ENCODE results near the gene WDR27. TPM values are rescaled to one million over a fixed set of nuclear protein-coding genes. Genes with fewer than 3 reads are reported as not detected.

Gene WDR27
- total and polyA plus RNA-seq, 9 donors = 16.6 to 53.4 (median 38.7) TPM

DNA sequence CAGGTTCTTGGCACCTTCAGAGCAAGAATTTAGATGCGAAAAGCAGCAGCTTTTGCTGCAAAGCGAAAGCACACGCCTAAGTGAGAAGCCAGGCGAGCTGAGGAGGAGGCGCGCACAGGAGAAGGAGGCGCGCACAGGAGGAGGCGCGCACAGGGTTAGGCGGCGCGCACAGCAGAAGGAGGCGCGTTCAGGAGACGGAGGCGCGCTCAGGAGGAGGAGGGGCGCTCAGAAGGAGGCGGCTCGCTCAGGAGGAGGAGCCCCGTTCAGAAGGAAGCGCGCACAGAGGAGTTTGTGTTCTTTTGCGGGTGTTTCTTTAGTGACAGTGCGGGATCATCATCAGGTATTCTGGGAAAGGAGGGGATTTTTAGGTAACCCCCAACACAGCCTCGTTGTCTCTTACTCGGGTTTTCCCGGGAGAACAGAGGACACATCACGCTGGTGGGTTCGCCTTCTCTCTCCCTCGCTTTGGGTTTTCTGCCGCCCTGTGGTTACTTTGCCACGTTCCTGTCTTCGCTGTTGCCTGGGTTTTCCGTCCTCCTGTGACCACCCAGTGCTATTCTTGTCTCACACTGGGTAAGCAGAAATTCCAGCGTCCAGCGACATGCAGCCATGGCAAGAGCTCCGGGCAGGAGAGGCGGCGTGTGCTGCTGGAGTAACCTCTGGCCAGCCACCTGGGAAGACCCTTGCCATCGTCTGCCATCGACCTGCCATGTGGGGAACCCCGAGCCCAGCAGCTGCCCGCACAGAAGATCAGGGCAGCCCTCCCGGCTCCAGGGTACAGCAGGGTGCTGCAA, 47.0 kb downstream of the WDR27 start:
- intact Hi-C loops (cut with DNase I) = no loop called here
- 46 to 49% (median 47%) methylated on average over 46 of the region's 46 CpGs for WGBS, 3 donors
- Histone ChIP-seq H3K4me1 (ENCODE audit: insufficient read depth) (peaks cover 3% of the 10 kb centered on the region), H3K27ac (peak overlapping the region in 1 of 2 donors; percentile 54), H3K4me3 (peak overlapping the region; percentile 46), H3K27me3 (no peaks in the 10 kb centered on the region), H3K9me3 (no peaks in the 10 kb centered on the region), H3K36me3 (no peaks in the 10 kb centered on the region)
- DNase-seq = peak in 4 of 5 donors; percentile 72 to 86 (median 78)
- TF ChIP-seq, protein P1, sequence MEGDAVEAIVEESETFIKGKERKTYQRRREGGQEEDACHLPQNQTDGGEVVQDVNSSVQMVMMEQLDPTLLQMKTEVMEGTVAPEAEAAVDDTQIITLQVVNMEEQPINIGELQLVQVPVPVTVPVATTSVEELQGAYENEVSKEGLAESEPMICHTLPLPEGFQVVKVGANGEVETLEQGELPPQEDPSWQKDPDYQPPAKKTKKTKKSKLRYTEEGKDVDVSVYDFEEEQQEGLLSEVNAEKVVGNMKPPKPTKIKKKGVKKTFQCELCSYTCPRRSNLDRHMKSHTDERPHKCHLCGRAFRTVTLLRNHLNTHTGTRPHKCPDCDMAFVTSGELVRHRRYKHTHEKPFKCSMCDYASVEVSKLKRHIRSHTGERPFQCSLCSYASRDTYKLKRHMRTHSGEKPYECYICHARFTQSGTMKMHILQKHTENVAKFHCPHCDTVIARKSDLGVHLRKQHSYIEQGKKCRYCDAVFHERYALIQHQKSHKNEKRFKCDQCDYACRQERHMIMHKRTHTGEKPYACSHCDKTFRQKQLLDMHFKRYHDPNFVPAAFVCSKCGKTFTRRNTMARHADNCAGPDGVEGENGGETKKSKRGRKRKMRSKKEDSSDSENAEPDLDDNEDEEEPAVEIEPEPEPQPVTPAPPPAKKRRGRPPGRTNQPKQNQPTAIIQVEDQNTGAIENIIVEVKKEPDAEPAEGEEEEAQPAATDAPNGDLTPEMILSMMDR (IDR thresholded peaks at IDR 0.05) = peak in 2 of 3 donors; percentile 24 to 35
- peak; percentile 20 for TF ChIP-seq POLR2A (IDR thresholded peaks at IDR 0.05)
- no peak for TF ChIP-seq EP300 (IDR thresholded peaks at IDR 0.05)

DNA sequence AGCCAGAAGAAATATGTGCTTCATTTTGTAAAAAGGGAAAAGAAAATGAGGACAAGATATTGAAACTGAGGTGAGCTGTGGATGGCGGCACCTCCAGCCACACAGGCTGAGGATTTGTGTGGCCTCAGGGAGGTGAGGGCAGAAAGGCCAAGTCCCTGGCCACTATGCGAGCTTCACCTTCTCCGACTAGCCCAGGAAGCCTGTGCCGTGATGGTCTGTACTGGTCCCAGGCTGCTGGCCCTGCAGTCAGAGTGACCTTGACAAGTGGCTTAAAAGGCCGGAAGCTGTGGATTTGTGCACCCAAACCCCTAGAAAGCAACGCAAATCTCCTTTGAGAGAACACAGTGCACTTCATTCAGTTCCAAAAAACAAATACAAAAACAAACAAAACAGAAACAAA, 48.1 kb downstream of the WDR27 start:
- Histone ChIP-seq H3K4me1 (ENCODE audit: insufficient read depth) (peaks cover 3% of the 10 kb centered on the region), H3K9me3 (no peaks in the 10 kb centered on the region), H3K4me3 (peak overlapping the region; percentile 46), H3K36me3 (no peaks in the 10 kb centered on the region), H3K27me3 (no peaks in the 10 kb centered on the region), H3K27ac (peak overlapping the region in 1 of 2 donors; percentile 47)
- TF ChIP-seq, protein P1 (IDR thresholded peaks at IDR 0.05) = no peak
- TF ChIP-seq POLR2A (IDR thresholded peaks at IDR 0.05) = no peak
- no peak for TF ChIP-seq EP300 (IDR thresholded peaks at IDR 0.05)
- 22 to 31% (median 28%) methylated on average over 6 of the region's 6 CpGs for WGBS, 3 donors
- intact Hi-C loops (cut with DNase I) = no loop called here
- DNase-seq = peak in 1 of 5 donors; percentile 28

GRCh38 chr6:169652896-169653295, 48.9 kb downstream of the WDR27 start:
- intact Hi-C loops (cut with DNase I) = no loop called here
- WGBS, 3 donors = 92 to 96% (median 95%) methylated on average over 11 of the region's 11 CpGs
- peaks cover 3% of the 10 kb centered on the region for H3K4me1 ChIP-seq (ENCODE audit: insufficient read depth)

DNA sequence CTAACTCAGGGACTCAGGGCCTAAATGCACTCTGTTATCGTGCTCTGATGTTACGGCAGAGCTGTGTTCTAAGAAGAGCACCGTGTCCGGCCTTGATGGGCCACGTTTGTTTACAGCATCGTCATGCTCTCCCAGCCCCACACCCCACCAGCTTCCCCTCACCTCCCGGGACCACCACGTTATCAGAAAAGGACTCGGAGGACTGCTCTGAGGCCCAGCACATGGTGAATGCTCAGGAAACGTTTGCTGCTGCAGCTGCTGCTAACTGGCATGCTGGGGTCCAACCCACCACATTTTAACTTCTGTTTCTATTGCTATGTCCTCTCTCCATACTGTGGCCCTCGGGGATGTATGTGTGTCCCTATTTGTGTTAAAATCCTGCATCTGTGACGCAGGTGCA, 50.3 kb downstream of the WDR27 start:
- Histone ChIP-seq H3K4me3 (no peak overlapping the region), H3K27me3 (no peaks in the 10 kb centered on the region), H3K36me3 (no peaks in the 10 kb centered on the region), H3K9me3 (no peaks in the 10 kb centered on the region), H3K4me1 (ENCODE audit: insufficient read depth) (peaks cover 3% of the 10 kb centered on the region), H3K27ac (no peak overlapping the region)
- TF ChIP-seq, protein P1 (IDR thresholded peaks at IDR 0.05) = no peak
- TF ChIP-seq EP300 (IDR thresholded peaks at IDR 0.05) (no peak), POLR2A (IDR thresholded peaks at IDR 0.05) (no peak)
- 79 to 88% (median 87%) methylated on average over 12 of the region's 12 CpGs for WGBS, 3 donors
- intact Hi-C loops (cut with DNase I) = no loop called here
- no peak for DNase-seq

More at GRCh38 chr6:169652896-169653295, 48.9 kb downstream of the WDR27 start:
- TF ChIP-seq EP300 (IDR thresholded peaks at IDR 0.05) = no peak
- no peak overlapping the region for H3K27ac ChIP-seq
- H3K4me3 ChIP-seq = no peak overlapping the region
- no peak for DNase-seq
- H3K27me3 ChIP-seq = no peaks in the 10 kb centered on the region
- no peaks in the 10 kb centered on the region for H3K36me3 ChIP-seq
- H3K9me3 ChIP-seq = no peaks in the 10 kb centered on the region

DNA sequence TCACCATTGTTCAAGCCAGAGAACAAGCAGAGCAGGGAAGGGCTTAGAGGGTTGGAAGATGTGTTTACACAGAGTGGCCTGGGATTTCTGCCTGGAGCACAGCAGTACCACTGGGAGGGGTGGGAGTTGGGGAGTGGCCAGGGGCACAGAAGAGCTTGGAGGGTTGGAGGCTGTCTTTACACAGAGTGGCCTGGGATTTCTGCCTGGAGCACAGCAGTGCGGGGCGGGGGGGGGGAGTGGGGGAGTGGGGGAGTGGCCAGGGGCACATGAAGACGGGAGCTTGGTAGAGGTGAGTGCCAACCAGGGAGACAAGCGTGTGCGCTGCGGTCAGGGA, 50.9 kb downstream of the WDR27 start:
- 78 to 91% (median 89%) methylated on average over 5 to 6 of the region's 6 CpGs for WGBS, 3 donors
- intact Hi-C loops (cut with DNase I) = no loop called here
- no peaks in the 10 kb centered on the region for H3K27me3 ChIP-seq
- peaks cover 3% of the 10 kb centered on the region for H3K4me1 ChIP-seq (ENCODE audit: insufficient read depth)
- H3K9me3 ChIP-seq = no peaks in the 10 kb centered on the region
- no peak for TF ChIP-seq POLR2A (IDR thresholded peaks at IDR 0.05)
- TF ChIP-seq, protein P1 (IDR thresholded peaks at IDR 0.05) = no peak
- H3K4me3 ChIP-seq = no peak overlapping the region
- DNase-seq = no peak
- no peak overlapping the region for H3K27ac ChIP-seq
- no peaks in the 10 kb centered on the region for H3K36me3 ChIP-seq
